ENCODE data around the gene MGAT3.
"Not testable (repeated sequence)": the region's sequence is repeated elsewhere in the genome, so short reads cannot be mapped to it uniquely, and the experiment has no call there.

MGAT3 gene

GRCh38 chr22:39490966-39491680, 34.3 kb downstream of the MGAT3 start:
- DNase-seq (ENCODE audit: low read depth) = no peak

DNA sequence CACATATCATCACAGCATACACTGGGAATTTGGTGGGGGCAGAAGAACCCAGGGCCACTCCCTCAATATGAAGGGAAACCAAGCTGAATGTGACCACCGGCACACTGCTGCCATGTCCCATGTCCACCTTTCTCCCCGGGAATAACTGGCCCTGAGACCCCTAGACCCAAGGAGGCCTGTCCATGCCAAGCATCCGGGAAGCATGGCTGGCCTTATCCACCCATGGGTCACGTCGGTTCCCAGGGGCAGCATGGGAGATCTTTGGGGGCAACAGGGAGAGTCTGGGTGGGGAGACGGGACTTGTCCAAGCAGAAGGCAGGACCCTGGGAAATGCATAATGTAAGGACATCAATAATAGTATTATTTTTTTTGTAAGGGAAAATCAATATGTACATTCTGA, 34.9 kb downstream of the MGAT3 start:
- DNase-seq (ENCODE audit: low read depth) = no peak

- no peak for DNase-seq (ENCODE audit: low read depth)
These were observed 35.4 kb downstream of the MGAT3 start for GRCh38 chr22:39492186-39492585.

DNA sequence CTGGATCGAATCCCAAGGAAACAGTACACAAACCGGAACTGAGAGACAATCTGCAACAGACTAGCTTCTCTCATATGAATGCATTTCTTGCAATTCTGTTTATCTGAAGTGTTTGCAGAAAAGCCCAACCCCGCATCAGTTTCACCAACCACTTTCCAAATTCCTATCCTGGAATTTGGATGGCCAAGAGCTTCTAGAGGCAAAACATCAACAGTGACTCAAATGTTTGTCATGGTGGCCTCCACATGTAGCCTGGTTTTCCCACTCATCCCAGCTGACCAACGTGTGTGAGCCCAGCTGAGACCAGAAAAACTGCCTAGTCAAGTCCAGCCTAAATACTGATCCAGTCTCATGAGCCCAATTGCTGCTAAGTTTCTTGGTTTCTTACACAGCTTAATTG, 36.9 kb downstream of the MGAT3 start:
- DNase-seq (ENCODE audit: low read depth) = no peak

- DNase-seq (ENCODE audit: low read depth) = no peak
These were observed 37.8 kb downstream of the MGAT3 start for GRCh38 chr22:39494471-39495120.

GRCh38 chr22:39496131-39496838, 39.5 kb downstream of the MGAT3 start:
- DNase-seq (ENCODE audit: low read depth) = peak; percentile 49

DNA sequence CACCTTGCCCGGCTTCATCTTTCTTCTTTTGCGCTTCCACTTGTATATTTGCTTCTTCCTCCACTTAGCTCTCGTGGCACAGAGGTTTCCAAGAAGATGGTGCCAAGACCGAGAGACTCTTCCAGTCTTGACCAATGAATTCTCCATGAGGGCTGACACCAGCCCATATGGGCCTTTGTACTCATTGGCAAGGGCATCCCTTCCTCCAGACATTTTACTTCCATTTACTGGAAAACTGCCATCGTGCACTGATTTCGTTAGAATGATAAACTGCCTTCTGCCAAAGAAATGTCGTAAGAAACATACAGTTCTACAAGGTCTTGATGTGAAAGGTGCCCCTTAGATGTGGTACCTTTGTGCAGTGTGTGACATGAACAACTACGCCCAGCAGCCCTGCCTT, 40.6 kb downstream of the MGAT3 start:
- no peak for DNase-seq (ENCODE audit: low read depth)

- DNase-seq (ENCODE audit: low read depth) = no peak
These were observed 41.6 kb downstream of the MGAT3 start for GRCh38 chr22:39498368-39498767.

GRCh38 chr22:39498802-39499201, 42.0 kb downstream of the MGAT3 start:
- DNase-seq (ENCODE audit: low read depth) = no peak

DNA sequence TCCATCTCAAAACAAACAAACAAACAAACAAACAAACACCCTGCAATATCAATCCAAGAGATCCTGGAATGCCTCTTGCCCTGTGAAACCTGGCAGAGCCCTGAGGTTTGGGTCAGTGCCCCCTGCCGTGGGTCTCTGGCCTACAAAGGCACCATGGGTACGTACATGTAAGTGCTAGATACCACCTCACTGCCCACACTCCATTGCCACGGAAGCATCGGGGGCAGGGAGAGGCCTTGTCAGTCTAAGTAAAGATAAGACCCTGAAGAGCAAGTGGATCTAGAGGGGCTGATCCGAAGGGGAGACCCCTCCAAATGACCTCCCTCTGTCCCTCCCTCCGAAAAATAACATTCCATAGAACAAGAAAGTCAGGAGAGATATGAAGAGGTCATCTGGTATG, 43.3 kb downstream of the MGAT3 start:
- no peak for DNase-seq (ENCODE audit: low read depth)

GRCh38 chr22:39501644-39502108, 44.9 kb downstream of the MGAT3 start:
- DNase-seq (ENCODE audit: low read depth) = no peak

DNA sequence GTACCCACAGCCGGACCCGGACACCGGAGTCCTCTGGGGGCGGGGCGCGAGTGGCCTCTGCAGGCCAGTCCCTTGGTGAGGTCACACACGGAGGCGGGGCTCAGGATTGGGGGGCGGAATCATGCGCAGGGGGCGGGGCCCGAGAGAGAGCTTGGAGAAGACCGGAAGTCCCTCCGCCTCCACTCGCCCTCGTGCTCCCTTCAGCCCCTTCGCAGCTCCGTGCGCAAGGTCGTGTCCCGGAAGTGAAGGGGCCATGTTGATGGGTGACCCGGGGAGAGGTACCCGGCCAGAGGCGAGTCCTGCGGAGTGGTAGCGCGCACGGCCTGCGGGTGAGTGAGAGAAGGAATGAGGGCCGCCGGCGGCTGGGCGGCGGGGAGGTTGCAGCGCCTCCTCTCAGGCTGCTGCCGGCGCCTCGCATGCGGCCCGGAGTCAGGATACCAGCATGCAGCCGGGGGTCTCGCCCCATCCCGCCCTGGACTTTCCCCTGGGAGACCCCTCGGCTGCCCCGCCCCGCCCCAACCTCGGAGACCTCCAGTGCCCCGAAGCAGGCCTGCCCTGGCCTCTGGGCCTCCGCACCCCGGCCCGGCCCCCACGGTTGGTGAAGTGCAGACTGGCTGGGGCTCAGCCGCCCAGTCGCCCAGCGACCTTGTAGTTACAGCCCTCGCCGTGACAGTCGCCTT, 45.4 kb downstream of the MGAT3 start, which contains the start of gene MIEF1:
Gene MIEF1 (plus strand): TSS at position 182 of the 680 bp plus-strand sequence. CDS start 9,005 bp downstream, outside the sequence.
- peak; percentile 92 for DNase-seq (ENCODE audit: low read depth)

DNA sequence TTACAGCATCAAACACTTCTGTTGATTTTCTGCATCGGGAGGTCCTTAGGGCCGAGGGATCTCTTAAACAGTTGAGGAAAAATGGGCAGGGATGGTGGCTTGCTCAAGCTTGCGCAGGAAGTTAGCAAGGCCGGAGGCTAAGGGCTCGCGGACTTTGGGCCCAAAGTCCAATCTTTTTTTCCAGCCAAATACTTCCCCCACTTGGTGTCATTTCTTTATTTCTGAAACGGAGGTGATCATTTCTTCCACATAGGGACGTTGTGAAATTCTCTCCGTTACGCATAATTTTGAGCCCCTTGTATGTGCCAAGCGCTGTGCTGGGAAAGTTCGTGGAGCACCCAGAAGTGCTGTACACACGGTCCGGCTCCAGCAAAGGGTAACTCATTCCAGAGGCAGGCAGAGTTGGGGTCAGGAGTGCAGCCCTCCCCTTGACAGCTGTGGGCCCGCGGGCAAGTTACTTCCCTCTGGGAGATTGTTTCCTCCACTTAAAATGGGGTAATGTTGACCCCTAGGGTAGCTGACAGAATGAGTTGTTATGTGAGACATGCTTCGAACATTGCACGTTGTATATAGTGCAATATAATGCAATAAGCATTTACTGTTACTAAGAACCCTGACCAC, 46.1 kb downstream of the MGAT3 start:
- DNase-seq (ENCODE audit: low read depth) = no peak

DNA sequence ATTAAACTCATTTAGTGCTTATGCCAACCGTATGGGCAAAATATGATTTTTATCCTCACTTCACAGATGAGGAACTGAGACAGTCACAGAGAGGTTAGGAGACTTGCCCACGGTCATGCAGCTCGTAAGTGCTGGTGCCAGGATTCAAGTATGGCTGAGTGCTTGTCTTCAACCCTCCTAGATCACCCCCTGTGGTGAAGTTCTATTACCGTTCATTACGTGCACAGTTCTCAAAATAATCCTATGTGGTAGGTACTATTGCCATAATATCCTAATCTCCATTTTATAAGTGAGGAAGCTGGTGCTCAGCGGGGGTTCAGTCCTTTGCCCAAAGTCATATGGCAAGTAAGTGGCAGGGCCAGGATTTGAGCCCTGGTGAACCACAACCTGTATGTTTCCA, 46.8 kb downstream of the MGAT3 start:
- DNase-seq (ENCODE audit: low read depth) = no peak

- DNase-seq (ENCODE audit: low read depth) = no peak
These were observed 47.3 kb downstream of the MGAT3 start for GRCh38 chr22:39504071-39504470.

GRCh38 chr22:39507021-39507420, 50.2 kb downstream of the MGAT3 start:
- DNase-seq (ENCODE audit: low read depth) = not testable (repeated sequence)

GRCh38 chr22:39508393-39508792, 51.6 kb downstream of the MGAT3 start:
- no peak for DNase-seq (ENCODE audit: low read depth)

GRCh38 chr22:39510529-39511149, 53.8 kb downstream of the MGAT3 start:
- no peak for DNase-seq (ENCODE audit: low read depth)

- no peak for DNase-seq (ENCODE audit: low read depth)
These were observed 54.4 kb downstream of the MGAT3 start for GRCh38 chr22:39511226-39511625.

GRCh38 chr22:39512026-39512425, 55.2 kb downstream of the MGAT3 start:
- no peak for DNase-seq (ENCODE audit: low read depth)

GRCh38 chr22:39513791-39514190, 57.0 kb downstream of the MGAT3 start:
- DNase-seq (ENCODE audit: low read depth) = no peak
